A673 (cell line): ENCODE data around the gene EFCAB8. TPM values are rescaled to one million over a fixed set of nuclear protein-coding genes. Genes with fewer than 3 reads are reported as not detected.

Experiments
- BruUV-seq: library from RNA; stranded (reverse); fragments of 400-500 nt; replicated peaks from 2 replicates; lab custom pipeline; 2021; lab: Mats Ljungman, UMichigan
- CTCF ChIA-PET: fragments of 300-600 bp; sonication (Branson Sonifier 250); formaldehyde crosslinking; loops from one replicate; lab custom pipeline; 2022; ENCODE audit warnings: antibody characterized with exemption; lab: Charles Lee
- POLR2A ChIA-PET: fragments of 300-600 bp; sonication (Branson Sonifier 250); formaldehyde crosslinking; loops from one replicate; lab custom pipeline; 2022; ENCODE audit warnings: antibody characterized with exemption; ENCODE audit not compliant: low non-redundant PET; lab: Charles Lee
- DNase-seq: peaks from one replicate; pipeline ENCODE4 v3.0.0-alpha.2; 2015; ENCODE audit warnings: low spot score
- H3K27ac ChIP-seq: fragments of 200-600 bp; sonication (generic); 2 replicates; pipeline ENCODE4 v1.5.1; 2016; ENCODE audit warnings: mixed run types, low read depth, mild to moderate bottlenecking, mixed read lengths, antibody characterized with exemption, low read length; ENCODE audit not compliant: poor library complexity, severe bottlenecking
- H3K27me3 ChIP-seq: fragments of 200-600 bp; sonication (generic); replicated peaks from 2 replicates; pipeline ENCODE4 v1.6.1; 2017; ENCODE audit warnings: mixed run types, low read depth, mild to moderate bottlenecking, mixed read lengths, antibody characterized with exemption, low read length; ENCODE audit not compliant: insufficient read depth, poor library complexity
- H3K36me3 ChIP-seq: fragments of 200-600 bp; sonication (generic); 2 replicates; pipeline ENCODE4 v1.6.1; 2016; ENCODE audit warnings: mixed run types, mild to moderate bottlenecking, mixed read lengths, antibody characterized with exemption, low read length; ENCODE audit not compliant: insufficient read depth, poor library complexity, severe bottlenecking
- H3K4me1 ChIP-seq: fragments of 200-600 bp; sonication (generic); 2 replicates; pipeline ENCODE4 v1.6.1; 2017; ENCODE audit warnings: mixed run types, mild to moderate bottlenecking, mixed read lengths, antibody characterized with exemption, low read length; ENCODE audit not compliant: insufficient read depth, poor library complexity, severe bottlenecking
- H3K4me3 ChIP-seq: fragments of 200-600 bp; sonication (generic); 2 replicates; pipeline ENCODE4 v1.5.1; 2016; ENCODE audit warnings: low read depth, mixed run types, mild to moderate bottlenecking, mixed read lengths, low read length; ENCODE audit not compliant: poor library complexity, severe bottlenecking
- H3K9me3 ChIP-seq: fragments of 200-600 bp; sonication (generic); 2 replicates; pipeline ENCODE4 v1.6.1; 2016; ENCODE audit warnings: mixed run types, low read depth, mild to moderate bottlenecking, mixed read lengths, antibody characterized with exemption, low read length; ENCODE audit not compliant: poor library complexity, severe bottlenecking
- CTCF ChIP-seq: fragments of 300-800, 200-600 bp; sonication (generic); conservative IDR thresholded peaks from 2 replicates; pipeline ENCODE4 v1.5.1; 2017; ENCODE audit warnings: low read depth, mild to moderate bottlenecking, antibody characterized with exemption, low read length, moderate library complexity, mixed read lengths
- EZH2 ChIP-seq: fragments of 200-600 bp; sonication (generic); IDR thresholded peaks from 2 replicates; pipeline ENCODE4 v1.6.1; 2017; ENCODE audit warnings: borderline replicate concordance, low read depth, mild to moderate bottlenecking, mixed read lengths, antibody characterized with exemption, low read length; ENCODE audit not compliant: poor library complexity, severe bottlenecking
- intact Hi-C: fragments of 100-400 bp; cut with micrococcal nuclease; formaldehyde crosslinking; loops from one replicate; pipeline ENCODE4 v1.10.0; 2022; ENCODE audit not compliant: unreplicated experiment
- total RNA-seq: library from RNA; stranded (reverse); gene quantifications from 2 replicates; pipeline ENCODE4 v1.2.3, GENCODE V29; 2021

Gene EFCAB8
- total RNA-seq, 1 experiment from 2014 or later: not detected

DNA sequence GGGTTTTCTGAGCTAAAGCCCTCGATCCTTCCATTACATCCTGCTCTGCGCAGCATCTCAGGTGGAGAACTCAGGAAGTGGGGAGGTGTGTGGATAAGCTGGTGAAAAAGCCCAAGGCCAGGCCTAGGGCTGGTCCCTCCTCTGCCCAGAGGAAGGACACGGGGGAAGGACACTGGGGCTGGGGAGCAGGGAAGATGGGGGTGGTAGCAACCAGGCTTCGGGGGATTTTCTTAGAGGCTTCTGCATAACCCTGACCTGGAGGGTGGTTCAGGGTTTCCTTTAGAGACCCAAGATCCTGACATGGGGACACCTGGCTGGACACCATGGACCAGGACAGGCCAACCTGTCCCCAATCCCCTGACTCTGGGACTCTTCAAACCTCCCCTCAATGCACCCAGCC lies 107.7 kb downstream of the EFCAB8 start:
- H3K36me3 ChIP-seq: no peaks in the 10 kb centered on the region
- H3K27me3 ChIP-seq: no peaks in the 10 kb centered on the region
- no peak overlapping the region for H3K4me3 ChIP-seq
- BruUV-seq: no TSS peak
- no peaks in the 10 kb centered on the region for H3K9me3 ChIP-seq
- DNase-seq: no peak
- intact Hi-C loops: no loop called here
- TF ChIP-seq CTCF: no peak
- TF ChIP-seq EZH2: no peak
- ChIA-PET POLR2A (no interaction called here), CTCF (no interaction called here)
- H3K4me1 ChIP-seq: no peaks in the 10 kb centered on the region
- H3K27ac ChIP-seq: no peak overlapping the region

DNA sequence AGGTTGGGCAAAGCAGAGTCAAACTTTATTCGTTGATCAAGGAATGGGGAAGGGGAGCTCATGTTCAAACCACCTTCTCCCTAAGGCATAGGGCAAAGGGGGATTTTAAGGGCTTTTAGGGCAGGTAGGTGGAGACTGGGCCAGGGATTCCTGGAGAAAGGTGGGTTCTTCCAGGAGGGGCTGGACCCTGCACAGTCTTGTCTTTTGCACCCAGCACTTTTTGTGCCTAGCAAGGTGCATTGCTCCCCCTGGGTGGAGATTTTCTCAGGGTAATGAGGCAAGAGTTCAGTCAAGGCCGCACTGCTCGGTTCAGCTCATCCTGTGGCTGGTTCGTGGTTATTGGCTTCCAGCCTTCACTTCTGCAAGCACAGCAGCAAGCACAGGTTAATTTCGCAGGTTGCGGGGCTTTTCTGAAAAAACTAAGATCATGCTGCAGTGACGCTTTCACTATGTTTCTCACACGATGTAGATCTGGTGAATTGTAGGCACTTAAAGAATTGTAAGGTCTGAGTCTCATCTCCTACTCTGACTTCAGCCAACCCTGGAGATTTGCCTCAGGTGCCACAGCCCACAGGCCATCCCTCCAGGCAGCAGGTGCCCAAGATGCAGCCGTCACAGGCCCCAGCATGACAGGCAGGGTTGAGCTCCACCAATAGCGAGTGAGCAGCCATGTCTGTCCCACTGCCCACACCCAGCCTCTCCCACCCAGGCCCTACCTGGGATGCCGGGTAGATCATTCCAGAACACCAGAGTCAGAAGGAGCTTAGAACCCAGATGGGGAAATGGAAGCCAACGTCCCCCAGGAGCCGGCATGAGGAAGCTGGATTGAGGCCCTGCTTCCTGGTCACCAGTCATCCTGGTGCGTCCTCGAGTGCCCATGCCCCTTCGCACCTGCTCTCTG lies 108.4 kb downstream of the EFCAB8 start:
- BruUV-seq: no TSS peak
- Histone ChIP-seq H3K27me3 (no peaks in the 10 kb centered on the region), H3K4me3 (no peak overlapping the region), H3K36me3 (no peaks in the 10 kb centered on the region), H3K4me1 (no peaks in the 10 kb centered on the region), H3K27ac (no peak overlapping the region), H3K9me3 (no peaks in the 10 kb centered on the region)
- POLR2A ChIA-PET: no interaction called here
- TF ChIP-seq EZH2: no peak
- TF ChIP-seq CTCF: no peak
- intact Hi-C loops: no loop called here
- CTCF ChIA-PET: no interaction called here
- no peak for DNase-seq

GRCh38 chr20:32967961-32968457 lies 109.3 kb downstream of the EFCAB8 start:
- Histone ChIP-seq H3K4me3 (no peak overlapping the region), H3K36me3 (no peaks in the 10 kb centered on the region), H3K9me3 (no peaks in the 10 kb centered on the region), H3K27me3 (no peaks in the 10 kb centered on the region), H3K27ac (no peak overlapping the region), H3K4me1 (no peaks in the 10 kb centered on the region)
- CTCF ChIA-PET: no interaction called here
- intact Hi-C loops: no loop called here
- BruUV-seq: no TSS peak
- POLR2A ChIA-PET: no interaction called here
- DNase-seq: no peak
- TF ChIP-seq CTCF (no peak), EZH2 (no peak)
